ENCODE results near the gene MRTFA. TPM values are rescaled to one million over a fixed set of nuclear protein-coding genes. Genes with fewer than 3 reads are reported as not detected.
"Not testable (repeated sequence)": the region's sequence is repeated elsewhere in the genome, so short reads cannot be mapped to it uniquely, and the experiment has no call there.

MRTFA gene
- total RNA-seq, 1 donor from 2014 or later: 53.5 TPM

DNA sequence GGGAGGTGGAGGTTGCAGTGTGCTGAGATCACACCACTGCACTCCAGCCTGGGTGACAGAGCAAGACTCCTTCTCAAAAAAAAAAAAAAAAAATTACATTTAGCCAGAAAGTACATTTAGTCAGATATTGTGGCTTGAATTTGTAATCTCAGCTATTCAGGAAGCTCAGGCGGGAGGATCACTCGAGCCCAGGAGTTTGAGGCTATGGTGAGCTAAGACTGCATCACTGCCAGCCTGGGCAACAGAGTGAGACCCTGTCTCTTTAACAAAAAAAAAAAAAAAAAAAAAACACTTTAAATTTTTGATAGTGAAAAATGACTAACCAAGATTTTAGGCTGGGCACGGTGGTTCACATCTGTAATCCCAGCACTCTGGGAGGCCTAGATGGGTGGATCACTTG, 27.3 kb downstream of the MRTFA start:
- DNase-seq (ENCODE audit: low spot score) (no peak), ATAC-seq (no peak)
- intact Hi-C loops (cut with DNase I): no loop called here

DNA sequence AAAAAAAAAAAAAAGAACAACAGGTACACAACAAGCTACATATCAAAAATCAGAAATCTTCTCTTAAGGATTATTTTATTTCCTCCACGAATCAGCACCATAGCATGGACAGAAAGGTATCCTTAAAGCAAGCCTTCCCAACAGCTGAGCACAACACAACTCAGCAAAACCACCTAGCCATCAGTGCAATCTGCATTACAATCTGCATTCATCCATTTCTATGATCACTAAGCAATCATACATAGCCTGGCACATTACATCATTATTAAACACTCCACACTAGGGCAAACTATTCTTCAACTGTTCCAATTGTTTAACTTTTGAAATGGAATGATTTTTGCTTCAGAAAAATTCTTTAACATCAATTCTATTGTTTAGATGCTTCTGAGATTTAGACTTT, 29.0 kb downstream of the MRTFA start:
- intact Hi-C loops (cut with DNase I): no loop called here
- DNase-seq (ENCODE audit: low spot score) (no peak), ATAC-seq (no peak)

GRCh38 chr22:40606306-40606705, 30.2 kb downstream of the MRTFA start:
- DNase-seq (ENCODE audit: low spot score) (no peak), ATAC-seq (no peak)
- intact Hi-C loops (cut with DNase I): no loop called here

GRCh38 chr22:40605761-40606160, 30.8 kb downstream of the MRTFA start:
- no peak for DNase-seq (ENCODE audit: low spot score)
- intact Hi-C loops (cut with DNase I): no loop called here
- ATAC-seq: no peak

DNA sequence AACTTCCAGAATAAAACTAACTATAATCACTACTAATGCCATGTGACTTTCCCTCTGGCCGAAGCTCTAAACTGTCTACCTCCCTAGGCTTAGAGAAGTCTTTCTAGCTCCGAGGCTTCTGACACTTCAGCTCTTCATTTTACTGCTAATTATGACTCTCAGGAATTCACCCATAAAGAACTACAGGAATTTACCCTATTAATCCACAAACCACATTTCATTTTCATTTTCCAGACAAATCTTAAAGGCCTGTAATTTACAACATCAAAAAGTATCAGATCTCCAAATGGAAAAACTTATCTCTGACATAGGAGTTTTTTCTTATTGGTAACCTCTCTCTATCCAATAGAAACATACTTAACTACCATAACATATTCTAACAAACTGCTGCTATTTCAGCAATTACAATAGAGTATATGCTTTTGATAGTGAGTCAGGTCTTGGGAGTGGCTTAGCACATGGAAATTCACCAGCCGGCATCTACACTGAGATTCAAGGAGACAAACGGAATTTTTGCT, 33.4 kb downstream of the MRTFA start:
- peak; percentile 30 for ATAC-seq
- DNase-seq (ENCODE audit: low spot score): no peak
- intact Hi-C loops (cut with DNase I): no loop called here

- no peak for DNase-seq (ENCODE audit: low spot score)
- intact Hi-C loops (cut with DNase I): no loop called here
- peak; percentile 13 for ATAC-seq
Observed at GRCh38 chr22:40602231-40602630, 34.3 kb downstream of the MRTFA start.

- ATAC-seq: no peak
- intact Hi-C loops (cut with DNase I): no loop called here
- DNase-seq (ENCODE audit: low spot score): no peak
Observed at GRCh38 chr22:40599731-40600130, 36.8 kb downstream of the MRTFA start.

GRCh38 chr22:40598712-40599111, 37.8 kb downstream of the MRTFA start:
- ATAC-seq; DNase-seq (ENCODE audit: low spot score); intact Hi-C loops (cut with DNase I): not testable (repeated sequence)

- no peak for DNase-seq (ENCODE audit: low spot score)
- no peak for ATAC-seq
- intact Hi-C loops (cut with DNase I): no loop called here
Observed at GRCh38 chr22:40597526-40598430, 38.7 kb downstream of the MRTFA start.

GRCh38 chr22:40595497-40596234, 40.9 kb downstream of the MRTFA start:
- DNase-seq (ENCODE audit: low spot score): no peak
- intact Hi-C loops (cut with DNase I): no loop called here
- ATAC-seq: peak; percentile 91

DNA sequence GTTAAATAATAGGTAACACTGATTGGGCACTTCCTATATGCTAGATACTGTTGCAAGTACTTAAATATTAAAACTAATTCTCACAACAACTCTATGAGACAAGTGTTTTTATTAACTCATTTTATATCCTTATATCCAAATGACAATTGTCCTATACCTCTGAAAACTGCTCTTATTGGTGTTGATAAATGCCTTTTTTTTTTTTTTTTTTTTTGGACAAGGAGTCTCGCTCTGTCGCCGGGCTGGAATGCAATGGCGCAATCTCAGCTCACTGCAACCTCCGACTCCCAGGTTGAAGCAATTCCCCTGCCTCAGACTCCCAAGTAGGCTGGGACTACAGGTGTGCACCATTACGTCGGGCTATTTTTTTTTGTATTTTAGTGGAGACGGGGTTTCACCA, 41.6 kb downstream of the MRTFA start:
- intact Hi-C loops (cut with DNase I): no loop called here
- ATAC-seq (no peak), DNase-seq (ENCODE audit: low spot score) (no peak)

- DNase-seq (ENCODE audit: low spot score) (no peak), ATAC-seq (no peak)
Observed at GRCh38 chr22:40594346-40594745, 42.2 kb downstream of the MRTFA start.

GRCh38 chr22:40593460-40594273, 42.9 kb downstream of the MRTFA start:
- no peak for ATAC-seq
- no peak for DNase-seq (ENCODE audit: low spot score)
- intact Hi-C loops (cut with DNase I): no loop called here

More at GRCh38 chr22:40594346-40594745, 42.2 kb downstream of the MRTFA start:
- intact Hi-C loops (cut with DNase I): no loop called here

- ATAC-seq: no peak
- DNase-seq (ENCODE audit: low spot score): no peak
- intact Hi-C loops (cut with DNase I): no loop called here
Observed at GRCh38 chr22:40592352-40593113, 44.0 kb downstream of the MRTFA start.

DNA sequence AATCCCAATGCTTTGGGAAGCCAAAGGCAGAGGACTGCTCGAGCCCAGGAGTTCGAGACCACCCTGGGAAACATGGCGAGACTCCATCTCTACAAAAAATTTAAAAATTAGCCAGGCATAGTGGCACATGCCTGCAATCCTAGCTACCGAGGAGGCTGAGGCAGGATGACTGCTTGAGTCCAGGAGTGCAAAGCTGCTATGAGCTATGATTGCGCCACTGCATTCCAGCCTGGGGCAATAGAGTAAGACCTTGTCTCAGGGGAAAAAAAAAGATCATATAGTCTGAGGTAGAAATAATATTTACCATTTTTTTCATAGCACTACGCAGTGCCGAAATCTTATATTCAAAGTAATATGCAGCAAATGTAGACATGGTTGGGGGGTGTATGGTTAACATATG, 47.8 kb downstream of the MRTFA start:
- DNase-seq (ENCODE audit: low spot score): no peak
- no peak for ATAC-seq
- intact Hi-C loops (cut with DNase I): no loop called here

- intact Hi-C loops (cut with DNase I): no loop called here
- ATAC-seq (no peak), DNase-seq (ENCODE audit: low spot score) (no peak)
Observed at GRCh38 chr22:40586781-40587180, 49.7 kb downstream of the MRTFA start.

GRCh38 chr22:40585310-40585751, 51.2 kb downstream of the MRTFA start:
- no peak for ATAC-seq
- no peak for DNase-seq (ENCODE audit: low spot score)
- intact Hi-C loops (cut with DNase I): no loop called here

DNA sequence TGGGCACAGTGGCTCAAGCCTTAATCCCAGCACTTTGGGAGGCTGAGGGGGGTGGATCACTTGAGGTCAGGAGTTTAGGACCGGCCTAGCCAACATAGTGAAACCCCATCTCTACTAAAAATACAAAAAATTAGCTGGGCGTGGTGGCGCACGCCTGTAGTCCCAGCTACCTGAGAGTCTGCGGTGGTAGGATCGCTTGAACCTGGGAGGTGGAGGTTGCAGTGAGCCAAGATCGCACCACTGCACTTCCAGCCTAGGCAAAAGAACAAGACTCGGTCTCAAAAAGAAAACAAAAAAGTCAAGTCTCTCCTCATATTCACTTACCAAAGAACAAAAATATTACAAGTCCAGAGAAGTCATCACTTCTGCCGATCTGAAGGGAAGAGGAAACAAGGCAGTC, 51.8 kb downstream of the MRTFA start:
- DNase-seq (ENCODE audit: low spot score); intact Hi-C loops (cut with DNase I); ATAC-seq: not testable (repeated sequence)
